Keratinocyte (primary cell): ENCODE measurements around the gene PRR5.

ENCODE experiments used
- CTCF ChIP-seq, 3 experiments: IDR thresholded peaks in 1 of 3; conservative IDR thresholded peaks in 1 of 3; optimal IDR thresholded peaks in 1 of 3; 2 replicates in 2 of 3; 3 replicates in 1 of 3; pipeline versions ENCODE3 to v1.5.1; 2011; ENCODE audit warnings: low read length in 3 of 3, mild to moderate bottlenecking in 3 of 3, moderate library complexity in 2 of 3, control low read depth in 1 of 3, inconsistent platforms in 1 of 3; ENCODE audit not compliant: insufficient read depth in 2 of 3; ENCODE audit errors: extremely low read depth in 1 of 3
- EZH2 ChIP-seq: IDR thresholded peaks from one replicate; pipeline ENCODE4 v1.6.1; 2012; ENCODE audit warnings: inconsistent platforms, mild to moderate bottlenecking, low read length, moderate library complexity

- TF ChIP-seq EZH2 (no peak), CTCF (optimal IDR thresholded peaks at IDR 0.05 in 1 of 3, IDR thresholded peaks at IDR 0.05 in 1 of 3, conservative IDR thresholded peaks at IDR 0.05 in 1 of 3; ENCODE audit: extremely low read depth in 1 of 3, insufficient read depth in 2 of 3, low read length in 3 of 3) (no peak)
These were observed 2.4 kb downstream of the PRR5 start for GRCh38 chr22:44704159-44705021.
